Natural killer cell (primary cell): ENCODE measurements around the gene FLT3LG. TPM values are rescaled to one million over a fixed set of nuclear protein-coding genes. Genes with fewer than 3 reads are reported as not detected.
A peak's percentile ranks its signal among the peaks of the same experiment; 100 is the strongest.

Experiments
- ATAC-seq, 3 donors: fragments of 150-1000 bp in 2 of 3; fragments of 200-7000 bp in 1 of 3; cut with Tn5 transposase; 1 replicate in 1 of 3; 2 replicates in 2 of 3; pipeline ENCODE4 v1.10.0; 2021; ENCODE audit warnings: mild to moderate bottlenecking in 2 of 3, moderate library complexity in 2 of 3
- DNase-seq, 2 donors: peaks; one replicate each; pipeline versions ENCODE4 v3.0.0 to v3.0.0-alpha.2; 2013 to 2021; ENCODE audit warnings: mixed read lengths in 1 of 2
- H3K27ac ChIP-seq: one replicate; pipeline ENCODE4 v1.5.1; 2013; ENCODE audit warnings: mild to moderate bottlenecking, low read length
- H3K27me3 ChIP-seq: one replicate; pipeline ENCODE4 v1.6.1; 2013; ENCODE audit warnings: low read length; ENCODE audit not compliant: control insufficient read depth, insufficient read depth
- H3K36me3 ChIP-seq: one replicate; pipeline ENCODE4 v1.6.1; 2013; ENCODE audit warnings: low read length; ENCODE audit not compliant: control insufficient read depth, insufficient read depth
- H3K4me1 ChIP-seq: one replicate; pipeline ENCODE4 v1.6.1; 2013; ENCODE audit warnings: low read length; ENCODE audit not compliant: control insufficient read depth, insufficient read depth
- H3K4me3 ChIP-seq: one replicate; pipeline ENCODE4 v1.5.1; 2013; ENCODE audit warnings: low read length
- H3K9me3 ChIP-seq: one replicate; pipeline ENCODE4 v1.6.1; 2013; ENCODE audit warnings: low read length; ENCODE audit not compliant: control insufficient read depth, insufficient read depth
- H3K27ac Mint-ChIP-seq, 2 donors: one replicate each; pipeline ENCODE4 v1.8.0; 2022; ENCODE audit warnings: mild to moderate bottlenecking in 2 of 2, mixed read lengths in 2 of 2, moderate library complexity in 1 of 2
- H3K27me3 Mint-ChIP-seq, 2 donors: one replicate each; pipeline ENCODE4 v1.8.0; 2022; ENCODE audit warnings: low read depth in 2 of 2, mixed read lengths in 2 of 2
- H3K36me3 Mint-ChIP-seq: one replicate; pipeline ENCODE4 v1.8.0; 2022; ENCODE audit warnings: mixed read lengths
- H3K4me1 Mint-ChIP-seq, 2 donors: one replicate each; pipeline ENCODE4 v1.8.0; 2022; ENCODE audit warnings: mixed read lengths in 2 of 2
- H3K4me3 Mint-ChIP-seq: one replicate; pipeline ENCODE4 v1.8.0; 2022; ENCODE audit warnings: mild to moderate bottlenecking, moderate library complexity, mixed read lengths
- H3K9me3 Mint-ChIP-seq, 2 donors: one replicate each; pipeline ENCODE4 v1.8.0; 2022; ENCODE audit warnings: mixed read lengths in 2 of 2
- CTCF ChIP-seq: fragments of 200-600 bp; IDR thresholded peaks from one replicate; pipeline ENCODE4 v1.8.0; 2022; ENCODE audit warnings: antibody characterized with exemption
- WGBS: methylation state at CpG from one replicate; pipeline ENCODE4 v1.1.7; 2013; ENCODE audit warnings: missing lambda C conversion rate; ENCODE audit not compliant: insufficient coverage; 5-methylcytosine and 5-hydroxymethylcytosine counted together
- intact Hi-C: fragments of 100-400 bp; cut with micrococcal nuclease; formaldehyde crosslinking; loops from one replicate; pipeline ENCODE4 v1.14.2; 2022
- total RNA-seq, 4 donors: library from RNA; stranded (reverse); fragments of 120-200 nt in 1 of 4; gene quantifications; one replicate each; pipeline versions ENCODE4 v1.2.3 to v1.2.4, GENCODE V29; 2013 to 2022

The FLT3LG gene
- total RNA-seq, 3 donors from 2014 or later (not counting 1 experiment from before 2014, with no cell fraction given): 44.7 to 65.7 (median 64.8) TPM

- intact Hi-C loops: no loop called here
- Histone ChIP-seq H3K4me1 (peaks cover 17% of the 10 kb centered on the region), H3K27me3 (no peaks in the 10 kb centered on the region), H3K4me3 (no peak overlapping the region), H3K27ac (no peak overlapping the region), H3K9me3 (no peaks in the 10 kb centered on the region), H3K36me3 (no peaks in the 10 kb centered on the region)
- ATAC-seq: no peak
- H3K36me3 Mint-ChIP-seq: no peaks in the 10 kb centered on the region
- no peaks in the 10 kb centered on the region for H3K9me3 Mint-ChIP-seq
- no peak for TF ChIP-seq CTCF
- WGBS: 94% methylated on average over 22 of the region's 22 CpGs
- no peak overlapping the region for H3K27ac Mint-ChIP-seq
- no peak overlapping the region for H3K4me3 Mint-ChIP-seq
- peaks cover 4 to 5% of the 10 kb centered on the region in 2 donors for H3K27me3 Mint-ChIP-seq
- H3K4me1 Mint-ChIP-seq: peaks cover 10 to 15% of the 10 kb centered on the region in 2 donors
- DNase-seq: no peak
Measured at GRCh38 chr19:49524812-49525455, 50.9 kb downstream of the FLT3LG start.

GRCh38 chr19:49528211-49528771 is 54.3 kb downstream of the FLT3LG start:
- ATAC-seq: no peak
- Mint-ChIP-seq H3K27ac (peak overlapping the region; percentile 36 to 87), H3K4me3 (no peak overlapping the region), H3K9me3 (no peaks in the 10 kb centered on the region), H3K27me3 (peaks cover 4 to 10% of the 10 kb centered on the region in 2 donors), H3K4me1 (peaks cover 14 to 21% of the 10 kb centered on the region in 2 donors), H3K36me3 (no peaks in the 10 kb centered on the region)
- no peak for DNase-seq
- TF ChIP-seq CTCF: no peak
- Histone ChIP-seq H3K27me3 (no peaks in the 10 kb centered on the region), H3K4me3 (peak overlapping the region; percentile 9), H3K4me1 (peaks cover 22% of the 10 kb centered on the region), H3K36me3 (no peaks in the 10 kb centered on the region), H3K27ac (no peak overlapping the region), H3K9me3 (no peaks in the 10 kb centered on the region)
- 70% methylated on average over 22 of the region's 25 CpGs for WGBS
- intact Hi-C loops: no loop called here

GRCh38 chr19:49530708-49531107 is 56.7 kb downstream of the FLT3LG start:
- peaks cover 28 to 39% of the 10 kb centered on the region in 2 donors for H3K4me1 Mint-ChIP-seq

More at GRCh38 chr19:49530708-49531107, 56.7 kb downstream of the FLT3LG start:
- DNase-seq (no peak), ATAC-seq (no peak)
- Histone ChIP-seq H3K4me3 (no peak overlapping the region), H3K4me1 (peaks cover 45% of the 10 kb centered on the region), H3K27ac (no peak overlapping the region), H3K36me3 (no peaks in the 10 kb centered on the region), H3K9me3 (no peaks in the 10 kb centered on the region), H3K27me3 (no peaks in the 10 kb centered on the region)
- Mint-ChIP-seq H3K4me3 (no peak overlapping the region), H3K9me3 (no peaks in the 10 kb centered on the region), H3K27ac (no peak overlapping the region), H3K36me3 (no peaks in the 10 kb centered on the region), H3K27me3 (peaks cover 4 to 13% of the 10 kb centered on the region in 2 donors)
- no peak for TF ChIP-seq CTCF
- 95% methylated on average over 7 of the region's 7 CpGs for WGBS
- intact Hi-C loops: no loop called here
